ENCODE measurements around the gene MRGPRG.

- TF ChIP-seq EZH2 (IDR thresholded peaks at IDR 0.05; ENCODE audit: borderline replicate concordance, low read depth, low read length) (no peak), SREBF1 (IDR thresholded peaks at IDR 0.05; ENCODE audit: borderline replicate concordance, low read depth, low read length) (no peak), CAMTA2 (CRISPR knock-in tag; conservative IDR thresholded peaks at IDR 0.05) (no peak), ZNF318 (IDR thresholded peaks at IDR 0.05; ENCODE audit: borderline replicate concordance in 1 of 2, low read depth in 1 of 2) (no peak)
Measured at GRCh38 chr11:3181725-3182461, 36.7 kb downstream of the MRGPRG start.

Measured in K562 (cell line).